PC-3 (cell line): ENCODE data around the gene ADCY2. TPM values are rescaled to one million over a fixed set of nuclear protein-coding genes. Genes with fewer than 3 reads are reported as not detected.

ENCODE experiments used
- ATAC-seq: fragments of 200-7000 bp; cut with Tn5 transposase; 2 replicates; pipeline ENCODE4 v1.9.1; 2020; ENCODE audit warnings: mild to moderate bottlenecking, moderate library complexity
- BruUV-seq: library from RNA; stranded (reverse); fragments of 400-500 nt; replicated peaks from 2 replicates; lab custom pipeline; 2021; lab: Mats Ljungman, UMichigan
- CTCF ChIA-PET: fragments of 300-600 bp; sonication (Branson Sonifier 250); formaldehyde crosslinking; loops from one replicate; lab custom pipeline; 2022; ENCODE audit warnings: antibody characterized with exemption; lab: Charles Lee
- POLR2A ChIA-PET: fragments of 300-600 bp; sonication (Branson Sonifier 250); formaldehyde crosslinking; loops from one replicate; lab custom pipeline; 2022; ENCODE audit warnings: antibody characterized with exemption; ENCODE audit not compliant: unreplicated experiment; lab: Charles Lee
- DNase-seq: peaks from one replicate; pipeline ENCODE4 v3.0.0-alpha.2; 2015
- H2AFZ ChIP-seq: fragments of 300-600 bp; sonication (generic); 2 replicates; pipeline ENCODE4 v1.6.0; 2016; ENCODE audit warnings: antibody characterized with exemption, low read length
- H3F3A ChIP-seq: fragments of 300-600 bp; sonication (generic); one replicate; pipeline ENCODE4 v1.6.0; 2017; ENCODE audit warnings: antibody characterized with exemption, low read length, control low read depth, mild to moderate bottlenecking; ENCODE audit not compliant: unreplicated experiment
- H3K27ac ChIP-seq: fragments of 300-600 bp; sonication (generic); 2 replicates; pipeline ENCODE4 v1.5.1; 2016; ENCODE audit warnings: mild to moderate bottlenecking, low read length
- H3K27me3 ChIP-seq: fragments of 300-600 bp; sonication (generic); 2 replicates; pipeline ENCODE4 v1.6.1; 2016; ENCODE audit warnings: low read length, mixed read lengths
- H3K36me3 ChIP-seq: fragments of 300-600 bp; sonication (generic); 2 replicates; pipeline ENCODE4 v1.6.1; 2016; ENCODE audit warnings: low read depth, mixed run types, low read length, mixed read lengths
- H3K4me1 ChIP-seq: fragments of 300-600 bp; sonication (generic); 2 replicates; pipeline ENCODE4 v1.5.1; 2016; ENCODE audit warnings: low read length; ENCODE audit not compliant: insufficient read depth
- H3K4me2 ChIP-seq: fragments of 300-600 bp; sonication (generic); 2 replicates; pipeline ENCODE4 v1.6.0; 2016; ENCODE audit warnings: low read length
- H3K4me3 ChIP-seq: fragments of 300-600 bp; sonication (generic); 2 replicates; pipeline ENCODE4 v1.5.1; 2016; ENCODE audit warnings: mild to moderate bottlenecking, low read length, mixed read lengths
- H3K79me2 ChIP-seq: fragments of 300-600 bp; sonication (generic); 2 replicates; pipeline ENCODE4 v1.6.1; 2017; ENCODE audit warnings: low read length, mixed read lengths
- H3K9ac ChIP-seq: fragments of 300-600 bp; sonication (generic); 2 replicates; pipeline ENCODE4 v1.6.0; 2016; ENCODE audit warnings: mild to moderate bottlenecking, low read length
- H3K9me2 ChIP-seq: fragments of 300-600 bp; sonication (generic); replicated peaks from 2 replicates; pipeline ENCODE4 v1.6.1; 2016; ENCODE audit warnings: mixed run types, low read length, mixed read lengths
- H3K9me3 ChIP-seq: fragments of 300-600 bp; sonication (generic); 2 replicates; pipeline ENCODE4 v1.6.1; 2016; ENCODE audit warnings: low read length, mixed read lengths
- H4K20me1 ChIP-seq: fragments of 300-600 bp; sonication (generic); 2 replicates; pipeline ENCODE4 v1.6.1; 2016; ENCODE audit warnings: low read length, mixed read lengths
- CTCF ChIP-seq: fragments of 300-600 bp; sonication (generic); conservative IDR thresholded peaks from 2 replicates; pipeline ENCODE4 v1.5.1; 2017; ENCODE audit warnings: antibody characterized with exemption, low read depth, mild to moderate bottlenecking, low read length
- EZH2 ChIP-seq: fragments of 300-600 bp; sonication (generic); IDR thresholded peaks from one replicate; pipeline ENCODE4 v1.6.1; 2017; ENCODE audit warnings: antibody characterized with exemption, mild to moderate bottlenecking, low read length; ENCODE audit not compliant: unreplicated experiment
- EZH2phosphoT487 ChIP-seq: fragments of 300-600 bp; sonication (generic); IDR thresholded peaks from 2 replicates; pipeline ENCODE4 v1.6.1; 2018; ENCODE audit warnings: mild to moderate bottlenecking, antibody characterized with exemption, low read length, borderline replicate concordance
- intact Hi-C: fragments of 100-400 bp; cut with micrococcal nuclease; formaldehyde crosslinking; loops from 2 replicates; pipeline ENCODE4 v1.9.0; 2023
- total RNA-seq: library from RNA; depleted of rRNA; stranded (reverse); fragments of >200 nt; gene quantifications from 2 replicates; pipeline ENCODE4 v1.2.3, GENCODE V29; 2014

Gene ADCY2
- total RNA-seq, 1 experiment from 2014 or later: not detected

GRCh38 chr5:7813576-7813975 lies 417.6 kb downstream of the ADCY2 start:
- peaks cover 75% of the 10 kb centered on the region for H3K27me3 ChIP-seq
- no peak for TF ChIP-seq CTCF
- no peak for TF ChIP-seq EZH2
- TF ChIP-seq EZH2phosphoT487: no peak
- no peaks in the 10 kb centered on the region for H3K9me2 ChIP-seq
- H3K27ac ChIP-seq: no peak overlapping the region
- CTCF ChIA-PET: no interaction called here
- H3K4me3 ChIP-seq: no peak overlapping the region
- no peak for ATAC-seq
- intact Hi-C loops: no loop called here
- H3K9me3 ChIP-seq: no peaks in the 10 kb centered on the region
- POLR2A ChIA-PET: no interaction called here
- no peaks in the 10 kb centered on the region for H3K4me1 ChIP-seq
- no peak overlapping the region for H2AFZ ChIP-seq
- H3K4me2 ChIP-seq: no peak overlapping the region
- no TSS peak for BruUV-seq
- DNase-seq: no peak
- H4K20me1 ChIP-seq: no peaks in the 10 kb centered on the region
- H3K36me3 ChIP-seq: no peaks in the 10 kb centered on the region
- H3F3A ChIP-seq: no peaks in the 10 kb centered on the region
- no peak overlapping the region for H3K9ac ChIP-seq
- no peaks in the 10 kb centered on the region for H3K79me2 ChIP-seq

- Histone ChIP-seq H2AFZ (no peak overlapping the region), H4K20me1 (no peaks in the 10 kb centered on the region), H3K27me3 (peaks cover 82% of the 10 kb centered on the region), H3K4me3 (no peak overlapping the region), H3K9me3 (no peaks in the 10 kb centered on the region), H3K4me2 (no peak overlapping the region), H3F3A (no peaks in the 10 kb centered on the region), H3K9ac (no peak overlapping the region), H3K36me3 (no peaks in the 10 kb centered on the region), H3K4me1 (no peaks in the 10 kb centered on the region), H3K79me2 (no peaks in the 10 kb centered on the region), H3K9me2 (no peaks in the 10 kb centered on the region), H3K27ac (no peak overlapping the region)
- POLR2A ChIA-PET: no interaction called here
- BruUV-seq: no TSS peak
- DNase-seq: no peak
- intact Hi-C loops: no loop called here
- ATAC-seq: no peak
- no peak for TF ChIP-seq EZH2phosphoT487
- TF ChIP-seq CTCF: no peak
- TF ChIP-seq EZH2: no peak
- CTCF ChIA-PET: interaction anchor here (0.6 kb wide), 1 partner anchor 374 kb away, joined by 3 read pairs; no protein-coding TSS in a partner anchor
These were observed 418.9 kb downstream of the ADCY2 start for GRCh38 chr5:7814816-7815215.

- H3K4me3 ChIP-seq: no peak overlapping the region
- H3K4me1 ChIP-seq: no peaks in the 10 kb centered on the region
- peak overlapping the region; percentile 16; the same call in 1 of the 2 replicates for H3K4me2 ChIP-seq
- no peaks in the 10 kb centered on the region for H3F3A ChIP-seq
- no peaks in the 10 kb centered on the region for H3K36me3 ChIP-seq
- H3K79me2 ChIP-seq: no peaks in the 10 kb centered on the region
- intact Hi-C loops: loop anchor here (2.0 kb wide), 2 partner anchors 555 to 1049 kb away; no protein-coding TSS in a partner anchor
- peak; percentile 96 for ATAC-seq
- no peak for TF ChIP-seq EZH2
- no peak for TF ChIP-seq EZH2phosphoT487
- peak; percentile 99 for TF ChIP-seq CTCF
- no peaks in the 10 kb centered on the region for H3K9me2 ChIP-seq
- no peaks in the 10 kb centered on the region for H3K9me3 ChIP-seq
- no peak overlapping the region for H3K9ac ChIP-seq
- CTCF ChIA-PET: no interaction called here
- POLR2A ChIA-PET: no interaction called here
- H3K27ac ChIP-seq: no peak overlapping the region
- no peaks in the 10 kb centered on the region for H4K20me1 ChIP-seq
- BruUV-seq: no TSS peak
- peak; percentile 83 for DNase-seq
- peaks cover 82% of the 10 kb centered on the region for H3K27me3 ChIP-seq
- H2AFZ ChIP-seq: peak overlapping the region; percentile 20; the same call in 1 of the 2 replicates
These were observed 420.1 kb downstream of the ADCY2 start for GRCh38 chr5:7815892-7816534.
